GM18517 (cell line): ENCODE results near the gene RAB11FIP3.

Experiments used
- ATAC-seq: cut with Tn5 transposase; IDR thresholded peaks from one replicate; pipeline ENCODE4 v1.9.1; 2021; ENCODE audit warnings: mild to moderate bottlenecking, moderate library complexity; ENCODE audit not compliant: unreplicated experiment

RAB11FIP3 gene

GRCh38 chr16:515175-515938 is 89.9 kb downstream of the RAB11FIP3 start:
- ATAC-seq: no peak

GRCh38 chr16:515939-516226 is 90.4 kb downstream of the RAB11FIP3 start:
- ATAC-seq: no peak

GRCh38 chr16:516301-516700 is 90.9 kb downstream of the RAB11FIP3 start:
- no peak for ATAC-seq

GRCh38 chr16:518858-519257 is 93.4 kb downstream of the RAB11FIP3 start:
- ATAC-seq: no peak

DNA sequence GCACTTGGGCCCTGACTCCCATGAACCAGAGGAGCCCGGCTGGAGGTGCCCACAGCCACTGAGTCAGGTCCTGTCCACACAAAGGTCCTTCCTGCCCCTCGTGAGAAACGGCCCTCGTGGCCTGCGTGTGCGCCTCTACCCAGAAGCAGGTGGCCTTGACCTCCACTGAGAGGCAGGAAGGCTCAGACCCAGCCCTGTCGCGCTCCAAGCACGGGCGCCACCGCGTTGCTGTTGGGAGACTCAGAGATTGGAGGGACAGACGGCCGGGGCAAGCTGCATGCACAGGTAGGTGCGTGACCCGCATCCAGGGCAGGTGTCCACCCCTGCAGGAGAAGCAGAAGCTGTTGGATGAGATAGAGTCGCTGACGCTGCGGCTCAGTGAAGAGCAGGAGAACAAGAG is 94.0 kb downstream of the RAB11FIP3 start:
- no peak for ATAC-seq

DNA sequence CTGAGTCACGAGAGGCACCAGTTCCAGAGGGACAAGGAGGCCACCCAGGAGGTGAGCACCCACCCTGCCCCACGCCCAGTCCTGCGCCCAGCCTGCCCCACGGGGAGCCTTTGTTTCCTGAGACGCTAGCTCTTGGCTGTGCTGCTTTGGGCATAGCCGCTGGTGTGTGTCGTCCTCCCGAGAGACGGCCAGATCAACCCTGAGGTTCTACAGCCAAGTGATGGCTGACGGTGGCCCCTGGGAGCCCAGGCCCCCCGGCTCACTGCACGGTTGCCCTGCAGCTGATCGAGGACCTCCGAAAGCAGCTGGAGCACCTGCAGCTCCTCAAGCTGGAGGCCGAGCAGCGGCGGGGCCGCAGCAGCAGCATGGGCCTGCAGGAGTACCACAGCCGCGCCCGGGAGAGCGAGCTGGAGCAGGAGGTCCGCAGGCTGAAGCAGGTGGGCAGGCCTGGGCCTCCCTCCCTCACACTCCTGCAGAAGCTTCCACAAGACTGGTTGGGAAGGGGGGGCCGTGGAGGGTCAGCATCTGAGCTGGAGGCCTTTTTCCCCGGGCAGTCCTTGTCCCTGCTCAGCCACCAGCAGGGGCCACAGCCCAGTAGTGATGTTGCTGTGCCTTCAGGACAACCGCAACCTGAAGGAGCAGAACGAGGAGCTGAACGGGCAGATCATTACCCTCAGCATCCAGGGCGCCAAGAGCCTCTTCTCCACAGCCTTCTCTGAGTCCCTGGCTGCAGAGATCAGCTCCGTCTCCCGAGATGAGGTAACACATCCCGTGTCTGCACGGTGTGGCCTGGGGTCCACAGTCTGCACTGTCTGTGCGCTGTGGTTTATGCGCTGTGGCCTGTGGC is 94.6 kb downstream of the RAB11FIP3 start:
- no peak for ATAC-seq

- no peak for ATAC-seq
Observed at GRCh38 chr16:520847-521246, 95.4 kb downstream of the RAB11FIP3 start.

GRCh38 chr16:521381-522210 is 96.1 kb downstream of the RAB11FIP3 start:
- no peak for ATAC-seq

GRCh38 chr16:522320-523096 is 97.1 kb downstream of the RAB11FIP3 start:
- ATAC-seq: no peak

DNA sequence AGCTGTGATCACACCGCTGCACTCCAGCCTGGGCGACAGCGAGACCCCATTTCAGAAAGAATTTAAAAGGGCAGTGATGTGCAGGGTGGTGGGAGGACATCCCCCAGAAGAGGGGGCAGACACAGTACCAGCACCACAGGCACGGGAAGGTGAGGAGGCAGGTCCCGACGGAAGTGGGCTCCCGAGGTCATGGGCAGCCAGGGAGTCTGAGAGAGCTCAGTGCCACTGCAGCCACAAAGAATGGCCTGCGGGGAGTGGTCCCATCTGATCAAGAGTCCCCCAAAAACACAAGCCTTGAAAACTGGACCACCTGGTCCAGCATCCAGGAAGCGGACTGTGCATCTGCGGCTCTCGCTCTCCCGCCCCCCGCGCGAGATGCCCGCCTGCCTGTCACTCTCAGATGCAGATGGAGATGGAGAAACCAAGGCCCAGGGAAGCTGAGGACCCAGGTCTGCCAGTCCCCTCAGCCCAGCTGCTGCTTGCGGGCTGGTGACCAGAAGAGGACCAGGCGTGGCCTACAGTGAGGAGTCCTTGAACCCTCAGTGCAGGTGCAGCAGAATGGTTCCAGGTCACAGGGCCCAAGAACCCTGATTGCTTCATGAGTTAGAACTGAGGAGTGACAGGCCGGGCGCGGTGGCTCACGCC is 97.8 kb downstream of the RAB11FIP3 start:
- ATAC-seq: no peak

DNA sequence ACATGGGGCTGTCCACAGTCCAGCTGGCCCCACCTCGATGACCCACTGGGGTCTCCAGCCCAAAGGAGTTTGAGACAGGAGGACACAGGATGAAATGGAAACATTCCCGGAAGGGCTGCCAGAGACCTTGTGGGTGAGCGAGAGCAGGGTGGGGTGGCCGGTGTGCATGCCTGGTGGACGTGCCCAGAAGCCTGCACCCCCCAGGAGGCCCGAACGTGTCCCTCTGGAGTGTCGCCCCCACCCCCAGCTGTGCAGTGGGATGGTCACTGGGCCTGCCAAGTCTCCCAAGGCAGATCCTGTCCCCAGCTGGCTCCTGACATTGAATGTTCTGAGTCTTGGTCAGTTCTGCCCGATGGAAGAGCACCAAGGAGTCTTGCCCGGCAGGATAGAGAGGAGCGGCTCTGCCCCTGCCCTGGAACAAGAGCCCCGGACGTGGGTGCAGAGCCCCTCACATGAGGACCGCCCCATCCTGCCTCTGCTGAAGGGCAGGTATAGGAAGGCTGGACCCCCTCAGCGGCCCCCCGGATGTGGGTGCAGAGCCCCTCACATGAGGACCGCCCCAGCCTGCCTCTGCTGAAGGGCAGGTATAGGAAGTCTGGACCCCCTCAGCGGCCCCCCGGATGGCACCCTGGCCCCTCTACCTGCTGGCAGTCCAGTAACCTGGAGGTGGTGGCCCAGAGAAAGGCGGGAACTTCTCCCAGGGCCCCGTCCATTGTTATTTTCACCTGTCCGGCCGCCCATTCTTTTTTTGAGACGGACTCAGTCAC is 99.0 kb downstream of the RAB11FIP3 start:
- no peak for ATAC-seq

GRCh38 chr16:525123-525519 is 99.7 kb downstream of the RAB11FIP3 start:
- ATAC-seq: no peak

DNA sequence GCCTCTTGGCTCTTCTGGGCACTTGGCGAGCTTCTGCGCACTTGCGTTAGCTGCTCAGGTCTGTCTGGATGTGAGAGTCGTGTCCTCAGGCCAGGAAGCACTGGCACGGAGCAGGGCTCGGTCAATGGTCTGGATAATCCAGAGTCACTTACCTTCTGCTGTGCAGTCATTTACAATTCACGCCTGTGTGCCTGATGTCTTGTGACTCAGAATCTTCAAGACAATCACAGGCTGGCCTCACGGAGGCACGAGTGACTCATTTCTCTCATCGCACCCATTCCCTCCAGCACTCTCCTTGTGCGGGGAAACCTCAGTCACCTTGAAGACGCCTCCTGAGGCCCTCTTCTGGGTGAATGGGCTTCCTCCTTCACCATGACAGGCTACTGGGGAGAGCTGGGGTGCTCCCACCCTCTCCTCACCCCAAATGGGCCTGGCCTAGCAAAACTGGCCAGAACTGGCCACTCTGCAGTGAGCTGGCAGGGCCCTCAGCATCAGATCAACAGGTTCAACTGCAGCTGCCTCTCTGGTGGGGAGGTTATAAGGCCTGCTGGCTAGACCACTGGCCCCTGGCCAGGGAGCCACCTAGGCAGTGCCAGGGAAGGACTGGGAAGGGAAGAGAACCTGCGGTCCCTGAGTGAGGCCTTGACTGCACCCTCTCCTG is 100.2 kb downstream of the RAB11FIP3 start:
- ATAC-seq: no peak

DNA sequence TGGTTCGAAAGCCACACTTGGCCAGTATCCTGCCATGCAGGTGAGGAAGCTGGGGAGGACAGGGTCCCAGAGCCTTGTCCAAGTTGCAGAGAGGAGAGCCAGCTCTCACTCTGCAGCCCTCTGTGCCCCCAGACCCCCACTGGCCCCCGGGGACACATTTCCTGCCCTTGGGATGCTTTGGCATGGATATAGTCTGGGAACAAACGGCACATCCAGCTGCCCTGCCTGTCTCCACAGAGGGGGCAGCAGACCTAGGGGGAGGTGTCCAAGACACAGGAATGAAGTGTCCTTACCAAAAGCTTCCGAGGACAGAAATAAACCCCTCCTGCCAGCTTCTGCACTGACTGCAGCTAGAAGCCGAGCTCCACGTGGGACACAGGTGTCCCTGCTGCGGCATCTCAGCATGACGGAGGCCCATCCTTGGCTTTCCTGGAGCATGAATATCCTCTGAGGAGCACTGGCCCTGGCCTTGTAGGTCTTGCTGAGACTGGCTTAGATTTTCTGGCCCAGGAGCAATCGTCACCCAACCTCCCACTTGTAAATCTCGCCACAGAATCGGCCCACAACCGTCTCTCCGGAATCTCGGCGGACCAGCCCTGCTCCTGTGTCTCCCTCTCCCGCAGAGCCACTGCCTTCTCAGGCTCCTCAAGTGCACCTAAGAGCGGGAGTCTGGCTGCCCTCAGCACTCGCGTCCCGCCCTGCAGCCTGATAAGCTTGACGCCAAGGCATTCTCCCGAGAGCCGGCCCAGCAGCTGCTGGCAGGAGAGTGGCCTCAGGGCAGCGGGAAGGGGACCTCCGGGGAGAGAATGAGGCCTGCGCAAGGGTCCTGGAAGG is 100.9 kb downstream of the RAB11FIP3 start:
- ATAC-seq: no peak

DNA sequence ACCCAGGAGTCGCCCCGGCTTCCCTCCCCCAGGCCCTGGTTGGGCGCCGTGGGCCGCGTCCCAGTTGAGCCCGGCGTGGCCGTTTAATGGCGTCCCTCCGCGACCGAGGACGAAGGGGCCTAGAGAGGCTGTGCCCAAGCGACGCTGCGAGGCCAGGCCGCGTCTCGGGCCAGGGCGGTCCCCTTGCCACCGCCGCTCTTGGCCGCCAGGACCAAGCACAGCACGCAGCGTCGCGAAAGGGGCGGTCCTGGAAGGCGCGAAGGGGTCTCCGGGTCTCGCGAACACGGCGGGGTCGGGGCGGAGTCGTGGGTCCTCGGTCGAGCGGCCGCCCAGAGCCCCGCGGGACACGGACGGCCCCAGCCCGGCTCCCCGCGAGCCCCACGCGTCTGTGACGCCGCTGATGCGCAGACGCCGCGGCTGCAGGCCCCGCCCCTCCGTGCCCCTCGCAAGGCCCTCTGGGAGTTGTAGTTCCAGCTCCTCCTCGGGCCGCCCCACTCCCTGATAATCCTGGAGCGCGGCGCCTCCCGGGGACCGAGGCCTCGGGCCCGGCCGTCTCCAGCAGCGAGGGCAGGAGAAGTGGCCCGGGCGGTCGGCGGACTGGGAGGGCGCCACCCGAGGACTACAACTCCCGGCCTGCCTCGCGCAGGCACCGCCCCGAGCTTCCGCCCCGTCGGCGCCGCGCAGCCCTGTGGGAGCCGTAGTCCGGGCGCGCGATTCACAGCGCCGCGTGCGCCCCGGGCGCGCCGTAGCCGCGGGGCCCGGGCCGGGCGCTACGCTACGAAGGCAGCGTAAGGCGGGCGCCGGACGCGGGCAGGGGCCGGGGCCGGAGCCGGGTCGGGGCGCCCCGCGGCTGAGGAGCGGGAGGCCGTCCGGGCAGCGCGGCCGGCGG is 101.8 kb downstream of the RAB11FIP3 start, which contains the start of gene CAPN15:
Gene CAPN15, plus strand, starts transcription at position 698 of the 889 bp plus-strand sequence. CDS start 19,127 bp downstream, outside the sequence.
- peak; percentile 67 for ATAC-seq

GRCh38 chr16:528111-529011 is 102.9 kb downstream of the RAB11FIP3 start:
- no peak for ATAC-seq
